Calu3 (cell line): ENCODE results near the gene GHR. TPM values are rescaled to one million over a fixed set of nuclear protein-coding genes. Genes with fewer than 3 reads are reported as not detected.

Experiments
- Bru-seq: library from RNA; stranded (reverse); fragments of 400-500 nt; gene quantifications from one replicate; lab custom pipeline; 2021; lab: Mats Ljungman, UMichigan
- BruChase-seq, 2 experiments: library from RNA; stranded (reverse); fragments of 400-500 nt; gene quantifications; one replicate each; lab custom pipeline; 2021; lab: Mats Ljungman, UMichigan
- BruUV-seq: library from RNA; stranded (reverse); fragments of 400-500 nt; replicated peaks from 2 replicates; lab custom pipeline; 2021; lab: Mats Ljungman, UMichigan
- CTCF ChIA-PET: fragments of 300-600 bp; sonication (Branson Sonifier 250); formaldehyde crosslinking; loops from one replicate; lab custom pipeline; 2022; ENCODE audit warnings: antibody characterized with exemption; lab: Charles Lee
- DNase-seq: peaks from one replicate; pipeline ENCODE4 v3.0.0; 2022
- H3K27ac Mint-ChIP-seq: one replicate; pipeline ENCODE4 v1.8.0; 2022; ENCODE audit warnings: mixed read lengths; ENCODE audit not compliant: unreplicated experiment
- H3K27me3 Mint-ChIP-seq: one replicate; pipeline ENCODE4 v1.8.0; 2022; ENCODE audit warnings: mixed read lengths; ENCODE audit not compliant: unreplicated experiment
- H3K36me3 Mint-ChIP-seq: one replicate; pipeline ENCODE4 v1.8.0; 2022; ENCODE audit warnings: mild to moderate bottlenecking, moderate library complexity, mixed read lengths; ENCODE audit not compliant: insufficient read depth, unreplicated experiment
- H3K4me1 Mint-ChIP-seq: one replicate; pipeline ENCODE4 v1.8.0; 2022; ENCODE audit warnings: mild to moderate bottlenecking, low read depth, mixed read lengths; ENCODE audit not compliant: unreplicated experiment
- H3K4me3 Mint-ChIP-seq: one replicate; pipeline ENCODE4 v1.8.0; 2022; ENCODE audit warnings: mild to moderate bottlenecking, low read depth, moderate library complexity, mixed read lengths; ENCODE audit not compliant: unreplicated experiment
- H3K9me3 Mint-ChIP-seq: one replicate; pipeline ENCODE4 v1.8.0; 2022; ENCODE audit warnings: low read depth, mixed read lengths; ENCODE audit not compliant: unreplicated experiment
- CTCF ChIP-seq: fragments of 200-600 bp; IDR thresholded peaks from one replicate; pipeline ENCODE4 v1.8.0; 2022; ENCODE audit warnings: antibody characterized with exemption; ENCODE audit not compliant: unreplicated experiment
- intact Hi-C: fragments of 100-400 bp; cut with micrococcal nuclease; formaldehyde crosslinking; loops from one replicate; pipeline ENCODE4 v1.10.0; 2022; ENCODE audit not compliant: unreplicated experiment
- long read RNA-seq: library from polyadenylated mRNA; stranded (forward); transcript quantifications from one replicate; pipeline ENCODE4 v2.0.0, GENCODE V29; 2022
- total RNA-seq: library from RNA; stranded (reverse); gene quantifications from 2 replicates; pipeline ENCODE4 v1.2.3, GENCODE V29; 2022

Gene GHR
- 0.45 and 0.69 TPM in 2 replicates for total RNA-seq
- percentile 29 among the genes with signal in this experiment for Bru-seq, nascent RNA
- BruChase-seq, experiment 1, labeled RNA remaining after a 6-hour chase, result percentile 26 among the genes with signal in this experiment
- percentile 25 among the genes with signal in this experiment for BruChase-seq, experiment 2, labeled RNA remaining after a 2-hour chase
- long read RNA-seq, result 0 reads

GRCh38 chr5:42423285-42424165 lies at the start of gene GHR:
TSS of gene GHR (plus strand) at chr5:42423439. CDS start at chr5:42565875, 142,436 bp downstream.
- no peaks in the 10 kb centered on the region for H3K9me3 Mint-ChIP-seq
- CTCF ChIA-PET, result interaction anchor here (0.7 to 1.3 kb wide), 6 partner anchors 26 to 565 kb away, joined by 3 to 13 read pairs (median 4); no protein-coding TSS in a partner anchor
- no peak within 1 kb of the TSS for H3K4me3 Mint-ChIP-seq
- peak; percentile 77 for DNase-seq
- no peaks in the 10 kb centered on the region for H3K4me1 Mint-ChIP-seq
- intact Hi-C loops, result loop anchor here (1.0 to 10.0 kb wide), 3 partner anchors 161 to 466 kb away; no protein-coding TSS in a partner anchor
- H3K36me3 Mint-ChIP-seq, result no peaks in the 10 kb centered on the region
- BruUV-seq, result no TSS peak
- H3K27me3 Mint-ChIP-seq, result peaks cover 12% of the 10 kb centered on the region
- no peak within 1 kb of the TSS for H3K27ac Mint-ChIP-seq
- peak; percentile 77 for TF ChIP-seq CTCF

GRCh38 chr5:42374679-42375273 lies 48.5 kb upstream of the GHR start:
- no TSS peak for BruUV-seq
- intact Hi-C loops, result no loop called here
- CTCF ChIA-PET, result no interaction called here
- TF ChIP-seq CTCF, result no peak
- Mint-ChIP-seq H3K9me3 (no peaks in the 10 kb centered on the region), H3K27ac (no peak overlapping the region), H3K4me1 (no peaks in the 10 kb centered on the region), H3K27me3 (no peaks in the 10 kb centered on the region), H3K36me3 (no peaks in the 10 kb centered on the region), H3K4me3 (no peak overlapping the region)
- no peak for DNase-seq

- no peak for DNase-seq
Measured at GRCh38 chr5:42377496-42377895, 45.7 kb upstream of the GHR start.

More at GRCh38 chr5:42377496-42377895, 45.7 kb upstream of the GHR start:
- CTCF ChIA-PET, result no interaction called here
- Mint-ChIP-seq H3K27ac (no peak overlapping the region), H3K27me3 (no peaks in the 10 kb centered on the region), H3K4me3 (no peak overlapping the region), H3K4me1 (no peaks in the 10 kb centered on the region), H3K36me3 (no peaks in the 10 kb centered on the region), H3K9me3 (peaks cover 4% of the 10 kb centered on the region)
- BruUV-seq, result no TSS peak
- intact Hi-C loops, result no loop called here
- TF ChIP-seq CTCF, result no peak
